Fibroblast of peridontal ligament (primary cell): ENCODE data around the gene C1QTNF2.
A peak's percentile ranks its signal among the peaks of the same experiment; 100 is the strongest.

ENCODE experiments used
- DNase-seq: peaks from one replicate; pipeline ENCODE4 v3.0.0-alpha.2; 2010; ENCODE audit errors: extremely low read depth

C1QTNF2 gene

GRCh38 chr5:160375166-160375565 is 4.7 kb upstream of the C1QTNF2 start:
- peak; percentile 76 for DNase-seq

GRCh38 chr5:160371294-160371693 is 868 bp upstream of the C1QTNF2 start:
- no peak for DNase-seq

- DNase-seq: no peak
These were observed 248 bp upstream of the C1QTNF2 start for GRCh38 chr5:160370713-160371034.

GRCh38 chr5:160367885-160368284 is 2.5 kb downstream of the C1QTNF2 start:
- no peak for DNase-seq

GRCh38 chr5:160367261-160367660 is 3.2 kb downstream of the C1QTNF2 start:
- DNase-seq: no peak

GRCh38 chr5:160366230-160366629 is 4.2 kb downstream of the C1QTNF2 start:
- DNase-seq: no peak

GRCh38 chr5:160363660-160364395 is 6.6 kb downstream of the C1QTNF2 start:
- DNase-seq: no peak

- peak; percentile 39 for DNase-seq
These were observed 7.2 kb downstream of the C1QTNF2 start for GRCh38 chr5:160363211-160363610.

GRCh38 chr5:160361624-160362228 is 8.7 kb downstream of the C1QTNF2 start:
- no peak for DNase-seq

- DNase-seq: no peak
These were observed 10.1 kb downstream of the C1QTNF2 start for GRCh38 chr5:160360310-160360709.

GRCh38 chr5:160359816-160360215 is 10.6 kb downstream of the C1QTNF2 start:
- no peak for DNase-seq

GRCh38 chr5:160359242-160359641 is 11.2 kb downstream of the C1QTNF2 start:
- DNase-seq: peak; percentile 51

- DNase-seq: peak; percentile 40
These were observed 12.5 kb downstream of the C1QTNF2 start for GRCh38 chr5:160357861-160358411.

- no peak for DNase-seq
These were observed 13.0 kb downstream of the C1QTNF2 start for GRCh38 chr5:160357394-160357793.

- DNase-seq: no peak
These were observed 13.7 kb downstream of the C1QTNF2 start for GRCh38 chr5:160356550-160357347.

- DNase-seq: no peak
These were observed 15.8 kb downstream of the C1QTNF2 start for GRCh38 chr5:160354666-160355065.

- DNase-seq: peak; percentile 67
These were observed 17.0 kb downstream of the C1QTNF2 start for GRCh38 chr5:160353379-160353778.

- DNase-seq: no peak
These were observed 18.1 kb downstream of the C1QTNF2 start for GRCh38 chr5:160352308-160352707.

GRCh38 chr5:160349935-160350303 is 20.5 kb downstream of the C1QTNF2 start:
- DNase-seq: no peak

- no peak for DNase-seq
These were observed 21.0 kb downstream of the C1QTNF2 start for GRCh38 chr5:160349249-160349934.

GRCh38 chr5:160348080-160348479 is 22.3 kb downstream of the C1QTNF2 start:
- no peak for DNase-seq

GRCh38 chr5:160347448-160347847 is 23.0 kb downstream of the C1QTNF2 start:
- DNase-seq: peak; percentile 22
